SK-N-SH (cell line): ENCODE measurements around the gene LILRB3. TPM values are rescaled to one million over a fixed set of nuclear protein-coding genes. Genes with fewer than 3 reads are reported as not detected.
A peak's percentile ranks its signal among the peaks of the same experiment; 100 is the strongest.

Experiments
- CTCF ChIA-PET: fragments of 300-600, 350-600 bp; formaldehyde crosslinking; extraction: SDS; loops from one replicate; lab custom pipeline; 2021; lab: Yijun Ruan, JAX
- POLR2A ChIA-PET: fragments of 350-600 bp; sonication (Branson Sonifier 250); formaldehyde crosslinking; extraction: SDS; loops from one replicate; lab custom pipeline; 2020; ENCODE audit warnings: antibody characterized with exemption, inconsistent platforms; lab: Yijun Ruan, JAX
- DNase-seq: peaks from one replicate; pipeline ENCODE4 v3.0.0; 2012
- H2AFZ ChIP-seq: fragments of 200-600 bp; sonication (generic); 2 replicates; pipeline ENCODE4 v1.8.1; 2016; ENCODE audit warnings: antibody characterized with exemption, mild to moderate bottlenecking, low read depth
- H3F3A ChIP-seq: fragments of 200-600 bp; sonication (generic); replicated peaks from 2 replicates; pipeline ENCODE3; 2016; ENCODE audit warnings: antibody characterized with exemption, mild to moderate bottlenecking; ENCODE audit not compliant: insufficient read depth
- H3K27ac ChIP-seq, 2 experiments: fragments of 200-500 bp in 1 of 2; fragments of 200-600 bp in 1 of 2; sonication (Bioruptor generic) in 1 of 2; sonication (generic), shearing (Covaris generic) in 1 of 2; 2 replicates each; pipeline versions ENCODE4 v1.5.1 to v1.6.1; 2014 to 2016; ENCODE audit warnings: low read depth in 2 of 2, inconsistent platforms in 1 of 2, low read length in 1 of 2, mild to moderate bottlenecking in 1 of 2, mixed read lengths in 1 of 2
- H3K27me3 ChIP-seq: fragments of 200-600 bp; sonication (generic), shearing (Covaris generic); 2 replicates; pipeline ENCODE4 v1.6.1; 2016; ENCODE audit warnings: mixed run types; ENCODE audit not compliant: insufficient read depth
- H3K36me3 ChIP-seq, 2 experiments: fragments of 200-500 bp in 1 of 2; fragments of 200-600 bp in 1 of 2; sonication (Bioruptor generic) in 1 of 2; sonication (generic) in 1 of 2; replicated peaks in 1 of 2; 2 replicates each; pipeline versions ENCODE3 to v1.5.1; 2014 to 2016; ENCODE audit warnings: low read length in 1 of 2, mild to moderate bottlenecking in 1 of 2; ENCODE audit not compliant: insufficient read depth in 2 of 2, control insufficient read depth in 1 of 2
- H3K4me1 ChIP-seq, 2 experiments: fragments of 200-500 bp in 1 of 2; fragments of 200-600 bp in 1 of 2; sonication (Bioruptor generic) in 1 of 2; sonication (generic), shearing (Covaris generic) in 1 of 2; 2 replicates each; pipeline versions ENCODE4 v1.5.1 to v1.6.1; 2014 to 2016; ENCODE audit warnings: low read depth in 1 of 2, low read length in 1 of 2, mixed run types in 1 of 2; ENCODE audit not compliant: insufficient read depth in 2 of 2, control insufficient read depth in 1 of 2
- H3K4me2 ChIP-seq: fragments of 200-600 bp; sonication (generic), shearing (Covaris generic); 2 replicates; pipeline ENCODE4 v1.6.1; 2017; ENCODE audit warnings: mixed run types
- H3K4me3 ChIP-seq, 2 experiments: fragments of 200-500 bp in 1 of 2; fragments of 200-600 bp in 1 of 2; sonication (Bioruptor generic) in 1 of 2; sonication (generic), shearing (Covaris generic) in 1 of 2; 2 replicates each; pipeline versions ENCODE4 v1.5.1 to v1.8.1; 2014 to 2016; ENCODE audit warnings: low read depth in 2 of 2, inconsistent platforms in 1 of 2, low read length in 1 of 2, mild to moderate bottlenecking in 1 of 2, mixed read lengths in 1 of 2, moderate library complexity in 1 of 2
- H3K79me2 ChIP-seq: fragments of 200-600 bp; sonication (generic); 2 replicates; pipeline ENCODE4 v1.8.1; 2017; ENCODE audit warnings: mild to moderate bottlenecking; ENCODE audit not compliant: insufficient read depth
- H3K9ac ChIP-seq: fragments of 200-600 bp; sonication (generic); 2 replicates; pipeline ENCODE4 v1.6.1; 2017; ENCODE audit warnings: mixed run types
- H3K9me2 ChIP-seq: fragments of 200-600 bp; sonication (generic); 2 replicates; pipeline ENCODE4 v1.6.1; 2017; ENCODE audit warnings: mixed run types
- H3K9me3 ChIP-seq: fragments of 200-600 bp; sonication (generic); 2 replicates; pipeline ENCODE4 v1.6.1; 2017; ENCODE audit warnings: mixed run types, mild to moderate bottlenecking, moderate library complexity
- H4K20me1 ChIP-seq: fragments of 200-600 bp; sonication (generic); 2 replicates; pipeline ENCODE4 v1.6.1; 2017; ENCODE audit warnings: mild to moderate bottlenecking, mixed run types; ENCODE audit not compliant: insufficient read depth
- EZH2phosphoT487 ChIP-seq: fragments of 200-600 bp; sonication (generic); IDR thresholded peaks from 2 replicates; pipeline ENCODE4 v1.6.1; 2017; ENCODE audit warnings: low read depth, mixed run types, mild to moderate bottlenecking, antibody characterized with exemption, moderate library complexity, borderline replicate concordance
- FOXJ3 ChIP-seq: sonication (generic); formaldehyde crosslinking; IDR thresholded peaks from 2 replicates; pipeline ENCODE4 v1.5.1; 2020; ENCODE audit warnings: mild to moderate bottlenecking, missing genetic modification reagents
- JUND ChIP-seq: IDR thresholded peaks from 2 replicates; pipeline ENCODE4 v1.4.0; 2012
- MXI1 ChIP-seq: IDR thresholded peaks from 2 replicates; pipeline ENCODE4 v1.6.1; 2012; ENCODE audit warnings: mild to moderate bottlenecking, low read depth, low read length, improper control_type of control experiment
- NFIC ChIP-seq: IDR thresholded peaks from 2 replicates; pipeline ENCODE4 v1.4.0; 2012; ENCODE audit warnings: borderline replicate concordance
- PBX3 ChIP-seq: IDR thresholded peaks from 2 replicates; pipeline ENCODE4; 2012
- RAD21 ChIP-seq: IDR thresholded peaks from 2 replicates; pipeline ENCODE4 v1.6.1; 2012; ENCODE audit warnings: mild to moderate bottlenecking, low read length
- SMC3 ChIP-seq: IDR thresholded peaks from 2 replicates; pipeline ENCODE4 v1.6.1; 2012; ENCODE audit warnings: low read depth, low read length, improper control_type of control experiment
- TCF12 ChIP-seq: IDR thresholded peaks from 2 replicates; pipeline ENCODE4 v1.4.0; 2012
- TEAD4 ChIP-seq: IDR thresholded peaks from 2 replicates; pipeline ENCODE4 v1.4.0; 2012; ENCODE audit warnings: mild to moderate bottlenecking, borderline replicate concordance; ENCODE audit not compliant: insufficient read depth
- WGBS: methylation state at CpG from one replicate; pipeline ENCODE4 v1.1.6; 2017; ENCODE audit warnings: low lambda C conversion rate; 5-methylcytosine and 5-hydroxymethylcytosine counted together
- polyA plus RNA-seq, 3 experiments: library from polyadenylated mRNA; depleted of rRNA; stranded (reverse); fragments of >200 nt; gene quantifications; 2 replicates each; pipeline ENCODE4 v1.2.3, GENCODE V29; 2012

The LILRB3 gene
- polyA plus RNA-seq, 1 of the 3 experiments (the other 2 are of a cell fraction), result not detected

DNA sequence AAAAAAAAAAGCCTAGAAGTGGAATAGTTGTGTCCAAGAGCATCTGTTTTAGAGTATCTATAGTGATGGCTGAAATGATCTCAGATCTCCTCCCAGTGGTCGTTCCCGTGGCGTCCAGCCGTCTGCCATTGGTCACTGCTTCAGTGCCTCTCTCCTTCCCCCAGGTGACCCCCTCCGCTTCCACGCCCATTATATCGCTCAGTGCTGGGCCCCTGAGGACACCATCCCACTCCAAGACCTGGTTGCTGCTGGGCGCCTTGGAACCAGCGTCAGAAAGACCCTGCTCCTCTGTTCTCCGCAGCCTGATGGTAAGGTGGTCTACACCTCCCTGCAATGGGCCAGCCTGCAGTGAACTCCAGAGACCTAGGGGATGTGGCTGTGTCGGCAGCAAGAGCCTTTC lies 29.8 kb downstream of the LILRB3 start:
- Histone ChIP-seq H3K9me2 (no peaks in the 10 kb centered on the region), H3K79me2 (peaks cover 47% of the 10 kb centered on the region), H3K27me3 (no peaks in the 10 kb centered on the region), H2AFZ (no peak overlapping the region), H4K20me1 (no peaks in the 10 kb centered on the region), H3K4me1 (peaks cover 0 to 14% of the 10 kb centered on the region in 2 experiments; a peak in 1 of 4 replicates), H3K4me2 (no peak overlapping the region; the same call in 1 of the 2 replicates), H3K9ac (no peak overlapping the region), H3F3A (peaks cover 7% of the 10 kb centered on the region), H3K36me3 (peaks cover 9 to 22% of the 10 kb centered on the region in 2 experiments), H3K4me3 (no peak overlapping the region), H3K9me3 (no peaks in the 10 kb centered on the region), H3K27ac (no peak overlapping the region)
- DNase-seq, result no peak
- WGBS, result 93% methylated on average over 11 of the region's 11 CpGs
- TF ChIP-seq TCF12 (no peak), EZH2phosphoT487 (no peak), SMC3 (no peak), NFIC (no peak), PBX3 (no peak), FOXJ3 (CRISPR knock-in tag) (no peak), MXI1 (no peak), RAD21 (no peak), JUND (no peak)
- ChIA-PET POLR2A (no interaction called here), CTCF (no interaction called here)

DNA sequence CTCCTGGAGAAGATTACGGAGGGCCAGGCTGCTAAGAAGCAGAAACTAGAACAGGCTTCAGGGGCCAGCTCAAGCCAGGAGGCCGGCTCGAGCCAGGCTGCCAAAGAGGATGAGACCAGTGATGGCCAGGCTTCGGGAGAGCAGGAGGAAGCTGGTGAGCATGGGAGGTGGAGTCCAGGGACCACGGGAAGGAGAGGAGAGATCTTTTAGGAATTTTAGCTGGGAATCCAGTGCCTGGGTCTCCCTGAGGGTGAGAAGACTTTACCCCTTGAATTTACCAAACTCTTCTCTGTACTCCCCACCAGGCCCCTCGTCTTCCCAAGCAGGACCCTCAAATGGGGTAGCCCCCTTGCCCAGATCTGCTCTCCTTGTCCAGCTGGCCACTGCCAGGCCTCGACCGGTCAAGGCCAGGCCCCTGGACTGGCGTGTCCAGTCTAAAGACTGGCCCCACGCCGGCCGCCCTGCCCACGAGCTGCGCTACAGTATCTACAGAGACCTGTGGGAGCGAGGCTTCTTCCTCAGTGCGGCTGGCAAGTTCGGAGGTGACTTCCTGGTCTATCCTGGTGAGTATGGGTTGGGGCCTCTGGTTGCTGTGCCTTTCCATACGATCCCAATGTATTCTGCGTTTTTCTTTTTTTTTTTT lies 30.9 kb downstream of the LILRB3 start:
- H3K9ac ChIP-seq, result peak overlapping the region; percentile 78
- CTCF ChIA-PET, result interaction anchor here (1.2 to 1.5 kb wide), 2 partner anchors 13 to 22 kb away, joined by 3 to 6 read pairs; no protein-coding TSS in a partner anchor
- peaks cover 0 to 15% of the 10 kb centered on the region in 2 experiments; a peak in 1 of 4 replicates for H3K4me1 ChIP-seq
- no peaks in the 10 kb centered on the region for H3K27me3 ChIP-seq
- no peaks in the 10 kb centered on the region for H4K20me1 ChIP-seq
- peak overlapping the region; percentile 96 to 97 for H3K27ac ChIP-seq
- peaks cover 7% of the 10 kb centered on the region for H3F3A ChIP-seq
- POLR2A ChIA-PET, result interaction anchor here (0.6 to 4.1 kb wide), 3 partner anchors 9 to 76 kb away, joined by 3 to 50 read pairs (median 4); partner anchors contain the start of genes CNOT3, PRPF31, RPS9 and TFPT
- H3K79me2 ChIP-seq, result peaks cover 57% of the 10 kb centered on the region
- 52% methylated on average over 13 of the region's 19 CpGs for WGBS
- H3K4me3 ChIP-seq, result peak overlapping the region; percentile 84 to 93
- DNase-seq, result no peak
- H3K36me3 ChIP-seq, result peaks cover 14 to 28% of the 10 kb centered on the region in 2 experiments
- H3K4me2 ChIP-seq, result peak overlapping the region; percentile 100
- peak overlapping the region; percentile 96 for H2AFZ ChIP-seq
- TF ChIP-seq TEAD4, result no peak
- no peaks in the 10 kb centered on the region for H3K9me2 ChIP-seq
- H3K9me3 ChIP-seq, result no peaks in the 10 kb centered on the region
